B cell (primary cell): ENCODE data around the gene CCDC171. TPM values are rescaled to one million over a fixed set of nuclear protein-coding genes. Genes with fewer than 3 reads are reported as not detected.

Source experiments
- ATAC-seq: fragments of 200-7000 bp; cut with Tn5 transposase; one replicate; pipeline ENCODE4 v1.10.0; 2021; ENCODE audit warnings: low read depth, mild to moderate bottlenecking, moderate number of reproducible peaks, moderate library complexity
- CTCF ChIA-PET: fragments of 350-600 bp; sonication (Branson Sonifier 250); formaldehyde crosslinking; loops from one replicate; lab custom pipeline; 2021; ENCODE audit warnings: antibody characterized with exemption, inconsistent platforms; lab: Charles Lee
- POLR2A ChIA-PET: fragments of 350-600 bp; sonication (Branson Sonifier 250); formaldehyde crosslinking; loops from one replicate; lab custom pipeline; 2021; ENCODE audit warnings: antibody characterized with exemption; lab: Charles Lee
- DNase-seq: peaks from one replicate; pipeline ENCODE4 v3.0.0; 2013
- H2AFZ ChIP-seq: 2 replicates; pipeline ENCODE4 v1.6.1; 2012; ENCODE audit warnings: mild to moderate bottlenecking, low read depth, low read length; ENCODE audit not compliant: insufficient read depth, poor library complexity, severe bottlenecking
- H3K27ac ChIP-seq, 2 donors: 1 replicate in 1 of 2; 2 replicates in 1 of 2; pipeline ENCODE4 v1.5.1; 2012 to 2013; ENCODE audit warnings: low read length in 2 of 2, mild to moderate bottlenecking in 2 of 2, moderate library complexity in 1 of 2
- H3K27me3 ChIP-seq, 4 experiments: fragments of 200-600 bp in 1 of 4; sonication (generic) in 1 of 4; replicated peaks in 1 of 4; 1 replicate in 2 of 4; 2 replicates in 2 of 4; pipeline versions ENCODE4 v1.6.1 to v1.7.0; 2013 to 2016; ENCODE audit warnings: low read length in 3 of 4, mild to moderate bottlenecking in 2 of 4, mixed read lengths in 1 of 4, moderate library complexity in 1 of 4; ENCODE audit not compliant: insufficient read depth in 4 of 4, control insufficient read depth in 3 of 4; ENCODE audit errors: control extremely low read depth in 1 of 4
- H3K36me3 ChIP-seq, 2 experiments: replicated peaks in 1 of 2; 1 replicate in 1 of 2; 2 replicates in 1 of 2; pipeline versions ENCODE4 v1.6.1 to v1.7.1; 2013; ENCODE audit warnings: low read length in 1 of 2; ENCODE audit not compliant: insufficient read depth in 2 of 2, control insufficient read depth in 1 of 2; ENCODE audit errors: control extremely low read depth in 1 of 2, extremely low read depth in 1 of 2
- H3K4me1 ChIP-seq, 2 donors: fragments of 200-600 bp in 1 of 2; sonication (generic) in 1 of 2; 1 replicate in 1 of 2; 2 replicates in 1 of 2; pipeline versions ENCODE4 v1.5.1 to v1.6.1; 2013 to 2017; ENCODE audit warnings: low read length in 2 of 2; ENCODE audit not compliant: control insufficient read depth in 2 of 2, insufficient read depth in 2 of 2
- H3K4me2 ChIP-seq: replicated peaks from 2 replicates; pipeline ENCODE3; 2012; ENCODE audit warnings: mild to moderate bottlenecking, low read depth, low read length; ENCODE audit not compliant: poor library complexity, severe bottlenecking
- H3K4me3 ChIP-seq, 5 experiments: fragments of 200-600 bp in 1 of 5; sonication (generic) in 1 of 5; 1 replicate in 3 of 5; 2 replicates in 2 of 5; pipeline versions ENCODE4 v1.5.1 to v1.7.0; 2011 to 2016; ENCODE audit warnings: low read length in 4 of 5, mild to moderate bottlenecking in 4 of 5, low read depth in 2 of 5, control low read depth in 1 of 5, moderate library complexity in 1 of 5; ENCODE audit not compliant: insufficient read depth in 1 of 5; ENCODE audit errors: control extremely low read depth in 1 of 5, extremely low read depth in 1 of 5
- H3K79me2 ChIP-seq: fragments of 200-600 bp; sonication (generic); one replicate; pipeline ENCODE4 v1.6.0; 2016; ENCODE audit warnings: low read length; ENCODE audit not compliant: control insufficient read depth, insufficient read depth
- H3K9ac ChIP-seq: fragments of 200-600 bp; sonication (generic); 2 replicates; pipeline ENCODE4 v1.6.1; 2017; ENCODE audit warnings: mild to moderate bottlenecking, low read length, moderate library complexity
- H3K9me3 ChIP-seq, 3 donors: one replicate each; pipeline versions ENCODE4 v1.6.1 to v1.7.1; 2013; ENCODE audit warnings: low read length in 2 of 3; ENCODE audit not compliant: control insufficient read depth in 2 of 3, insufficient read depth in 1 of 3; ENCODE audit errors: control extremely low read depth in 1 of 3
- H4K20me1 ChIP-seq: 2 replicates; pipeline ENCODE4 v1.6.0; 2012; ENCODE audit warnings: mild to moderate bottlenecking, low read length; ENCODE audit not compliant: insufficient read depth, control insufficient read depth, poor library complexity, severe bottlenecking
- H3K27ac Mint-ChIP-seq: one replicate; pipeline ENCODE4 v1.8.0; 2021; ENCODE audit warnings: mixed read lengths
- H3K27me3 Mint-ChIP-seq: one replicate; pipeline ENCODE4 v1.8.0; 2021; ENCODE audit warnings: mixed read lengths
- H3K4me1 Mint-ChIP-seq: one replicate; pipeline ENCODE4 v1.8.0; 2021; ENCODE audit warnings: mixed read lengths
- H3K4me3 Mint-ChIP-seq: one replicate; pipeline ENCODE4 v1.8.0; 2021; ENCODE audit warnings: mixed read lengths
- H3K9me3 Mint-ChIP-seq: one replicate; pipeline ENCODE4 v1.8.0; 2022; ENCODE audit warnings: mixed read lengths; ENCODE audit not compliant: insufficient read depth
- CTCF ChIP-seq: fragments of 200-600 bp; IDR thresholded peaks from one replicate; pipeline ENCODE4 v1.8.0; 2022; ENCODE audit warnings: antibody characterized with exemption, mild to moderate bottlenecking
- EZH2 ChIP-seq: IDR thresholded peaks from 2 replicates; pipeline ENCODE4 v1.6.1; 2012; ENCODE audit warnings: borderline replicate concordance, low read depth, mild to moderate bottlenecking, moderate library complexity, low read length; ENCODE audit not compliant: insufficient read depth, poor library complexity, severe bottlenecking
- WGBS: methylation state at CpG from one replicate; pipeline ENCODE4 v1.1.5; 2013; ENCODE audit warnings: missing lambda C conversion rate; ENCODE audit not compliant: insufficient coverage; 5-methylcytosine and 5-hydroxymethylcytosine counted together
- intact Hi-C: fragments of 100-400 bp; cut with micrococcal nuclease; formaldehyde crosslinking; loops from one replicate; pipeline ENCODE4 v1.10.0; 2022
- polyA plus RNA-seq: library from polyadenylated mRNA; depleted of rRNA; stranded (reverse); fragments of >200 nt; gene quantifications from 2 replicates; pipeline ENCODE4 v1.2.3, GENCODE V29; 2012
- total RNA-seq, 2 donors: library from RNA; stranded (reverse); fragments of 120-200 nt in 1 of 2; gene quantifications; 1 replicate in 1 of 2; 2 replicates in 1 of 2; pipeline versions ENCODE4 v1.2.3 to v1.2.4, GENCODE V29; 2013 to 2022

The CCDC171 gene
- total and polyA plus RNA-seq, 2 donors (not counting 1 experiment from before 2014, with no cell fraction given): 0.22 to 6.3 TPM

DNA sequence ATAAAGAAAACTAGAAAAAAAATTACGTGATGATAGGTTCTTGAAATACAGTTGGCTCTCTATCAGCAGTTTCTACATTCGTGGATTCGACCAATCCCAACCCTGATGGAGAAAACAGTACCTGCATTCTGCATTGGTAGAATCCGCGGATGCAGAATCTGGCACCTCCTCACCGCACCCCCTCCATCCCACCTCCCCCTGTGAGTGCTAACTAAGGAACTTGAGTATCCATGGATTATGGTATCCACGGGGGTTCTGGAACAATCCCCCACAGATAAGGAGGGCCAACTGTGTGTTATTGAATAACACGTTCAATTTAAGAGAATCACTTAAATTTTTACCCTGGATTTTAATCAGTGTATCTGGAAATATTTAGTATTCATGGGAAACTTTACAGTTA lies 31.6 kb upstream of the CCDC171 start:
- Histone ChIP-seq H3K4me1 (no peaks in the 10 kb centered on the region), H2AFZ (no peak overlapping the region), H3K79me2 (no peaks in the 10 kb centered on the region), H3K9ac (no peak overlapping the region), H3K9me3 (no peaks in the 10 kb centered on the region), H3K27ac (no peak overlapping the region), H3K27me3 (no peaks in the 10 kb centered on the region), H3K4me2 (no peak overlapping the region), H3K36me3 (no peaks in the 10 kb centered on the region), H3K4me3 (no peak overlapping the region), H4K20me1 (no peaks in the 10 kb centered on the region)
- DNase-seq (no peak), ATAC-seq (no peak)
- intact Hi-C loops: no loop called here
- Mint-ChIP-seq H3K9me3 (no peaks in the 10 kb centered on the region), H3K4me1 (no peaks in the 10 kb centered on the region), H3K27me3 (no peaks in the 10 kb centered on the region), H3K27ac (no peak overlapping the region), H3K4me3 (no peak overlapping the region)
- ChIA-PET POLR2A (no interaction called here), CTCF (no interaction called here)
- TF ChIP-seq CTCF: no peak
- TF ChIP-seq EZH2: no peak
- WGBS: 88% methylated on average over 3 of the region's 8 CpGs

GRCh38 chr9:15522130-15522755 lies 30.6 kb upstream of the CCDC171 start:
- WGBS: 100% methylated on average over 1 of the region's 3 CpGs
- POLR2A ChIA-PET: no interaction called here
- DNase-seq (no peak), ATAC-seq (no peak)
- no peaks in the 10 kb centered on the region for H3K4me1 Mint-ChIP-seq
- no peak overlapping the region for H3K4me3 Mint-ChIP-seq
- no peak overlapping the region for H3K27ac Mint-ChIP-seq
- no peak for TF ChIP-seq CTCF
- no peak for TF ChIP-seq EZH2
- no peaks in the 10 kb centered on the region for H3K9me3 Mint-ChIP-seq
- no peaks in the 10 kb centered on the region for H3K79me2 ChIP-seq
- H3K27me3 Mint-ChIP-seq: no peaks in the 10 kb centered on the region
- H3K9ac ChIP-seq: no peak overlapping the region
- no peak overlapping the region for H3K4me3 ChIP-seq
- no peaks in the 10 kb centered on the region for H4K20me1 ChIP-seq
- no peaks in the 10 kb centered on the region for H3K27me3 ChIP-seq
- H3K9me3 ChIP-seq: no peaks in the 10 kb centered on the region
- H3K4me2 ChIP-seq: no peak overlapping the region
- no peaks in the 10 kb centered on the region for H3K36me3 ChIP-seq
- H3K27ac ChIP-seq: no peak overlapping the region
- CTCF ChIA-PET: no interaction called here
- H2AFZ ChIP-seq: no peak overlapping the region
- intact Hi-C loops: no loop called here
- H3K4me1 ChIP-seq: no peaks in the 10 kb centered on the region
